PFSK-1 (cell line): ENCODE results near the gene SCN4B.

Experiments used
- FOXP2 ChIP-seq: optimal IDR thresholded peaks from 2 replicates; pipeline ENCODE3; 2011; ENCODE audit warnings: borderline replicate concordance, control low read depth, inconsistent platforms; ENCODE audit not compliant: insufficient read depth; ENCODE audit errors: extremely low read length, extremely low read depth
- POLR2AphosphoS5 ChIP-seq: IDR thresholded peaks from 2 replicates; pipeline ENCODE4 v1.6.1; 2012; ENCODE audit warnings: low read depth, mild to moderate bottlenecking, control low read depth, low read length, moderate library complexity
- REST ChIP-seq, 2 experiments: IDR thresholded peaks; 2 replicates each; pipeline versions ENCODE4 v1.6.1 to v1.8.0; 2011 to 2012; ENCODE audit warnings: low read depth in 2 of 2, low read length in 2 of 2, control low read depth in 1 of 2, inconsistent platforms in 1 of 2, mild to moderate bottlenecking in 1 of 2, moderate library complexity in 1 of 2; ENCODE audit not compliant: insufficient read depth in 1 of 2
- SIN3A ChIP-seq: IDR thresholded peaks from 2 replicates; pipeline ENCODE4 v1.6.1; 2012; ENCODE audit warnings: mild to moderate bottlenecking, low read length, moderate library complexity, borderline replicate concordance; ENCODE audit not compliant: insufficient read depth
- TAF1 ChIP-seq: IDR thresholded peaks from 2 replicates; pipeline ENCODE4 v1.6.1; 2012; ENCODE audit warnings: low read length, control low read depth, borderline replicate concordance; ENCODE audit not compliant: insufficient read depth

GRCh38 chr11:118164885-118165284 lies 12.3 kb upstream of the SCN4B start:
- no peak for TF ChIP-seq REST (IDR thresholded peaks at IDR 0.05; ENCODE audit: insufficient read depth in 1 of 2, low read depth in 2 of 2, low read length in 2 of 2)
- TF ChIP-seq POLR2AphosphoS5: no peak
- TF ChIP-seq SIN3A: no peak
- TF ChIP-seq FOXP2: no peak
- TF ChIP-seq TAF1: no peak
